ENCODE data around the gene OR7A10.
"Not testable (repeated sequence)": the region's sequence is repeated elsewhere in the genome, so short reads cannot be mapped to it uniquely, and the experiment has no call there.

OR7A10 gene

DNA sequence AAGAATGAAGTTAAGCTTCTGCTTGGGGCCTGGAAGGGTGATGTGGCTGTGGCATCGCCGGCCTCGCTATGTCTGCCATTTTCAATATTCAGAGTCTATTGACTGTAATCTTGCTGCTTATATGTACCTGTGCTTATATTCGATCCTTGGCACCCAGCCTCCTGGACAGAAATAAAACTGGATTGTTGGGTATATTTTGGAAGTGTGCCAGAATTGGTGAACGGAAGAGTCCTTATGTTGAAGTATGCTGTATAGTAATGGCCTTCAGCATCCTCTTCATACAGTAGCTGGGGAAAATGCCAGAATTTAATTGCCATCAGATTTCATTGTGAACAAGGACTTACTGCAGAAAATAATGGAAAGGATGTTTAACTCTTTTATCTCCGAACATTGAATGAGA, 56.5 kb downstream of the OR7A10 start:
- DNase-seq: not testable (repeated sequence)

All from GDM1 (cell line).